Measurements from ENCODE around the gene CACNG8.

Gene CACNG8

DNA sequence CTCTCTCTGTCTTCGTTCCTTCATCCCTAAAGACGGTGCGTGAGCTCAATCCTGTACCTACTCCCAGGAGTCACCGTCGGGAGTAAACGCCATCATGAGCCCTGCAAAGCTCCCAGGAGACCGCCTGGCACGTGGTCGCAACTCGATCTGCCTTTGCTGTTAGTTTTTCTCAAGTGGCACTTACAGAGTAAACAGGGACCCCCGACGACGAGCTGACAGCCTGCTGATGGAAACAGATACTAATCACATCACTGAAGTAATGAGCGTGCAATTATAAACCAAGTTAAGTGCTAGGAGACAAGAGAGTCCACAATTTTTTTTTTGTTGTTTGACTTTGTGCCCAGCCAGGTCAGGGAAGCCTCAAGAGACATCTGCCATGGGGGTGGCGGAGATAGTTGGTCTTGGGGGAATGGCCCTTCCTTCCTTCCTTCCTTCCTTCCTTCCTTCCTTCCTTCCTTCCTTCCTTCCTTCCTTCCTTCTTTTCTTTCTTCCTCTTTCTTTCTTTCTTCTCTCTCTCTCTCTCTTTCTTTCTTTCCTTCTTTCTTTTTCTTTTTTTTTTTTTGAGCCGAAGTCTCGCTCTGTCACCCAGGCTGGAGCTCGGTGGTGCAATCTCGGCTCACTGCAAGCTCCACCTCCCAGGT lies 52.3 kb downstream of the CACNG8 start (continued):
- TF ChIP-seq, protein P1, sequence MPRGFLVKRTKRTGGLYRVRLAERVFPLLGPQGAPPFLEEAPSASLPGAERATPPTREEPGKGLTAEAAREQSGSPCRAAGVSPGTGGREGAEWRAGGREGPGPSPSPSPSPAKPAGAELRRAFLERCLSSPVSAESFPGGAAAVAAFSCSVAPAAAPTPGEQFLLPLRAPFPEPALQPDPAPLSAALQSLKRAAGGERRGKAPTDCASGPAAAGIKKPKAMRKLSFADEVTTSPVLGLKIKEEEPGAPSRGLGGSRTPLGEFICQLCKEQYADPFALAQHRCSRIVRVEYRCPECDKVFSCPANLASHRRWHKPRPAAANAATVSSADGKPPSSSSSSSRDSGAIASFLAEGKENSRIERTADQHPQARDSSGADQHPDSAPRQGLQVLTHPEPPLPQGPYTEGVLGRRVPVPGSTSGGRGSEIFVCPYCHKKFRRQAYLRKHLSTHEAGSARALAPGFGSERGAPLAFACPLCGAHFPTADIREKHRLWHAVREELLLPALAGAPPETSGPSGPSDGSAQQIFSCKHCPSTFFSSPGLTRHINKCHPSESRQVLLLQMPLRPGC (tag by site-specific recombination; IDR thresholded peaks at IDR 0.05): peak; percentile 69; the same call in 1 of the 2 replicates
- TF ChIP-seq ZNF274 (IDR thresholded peaks at IDR 0.05; ENCODE audit: low read length): no peak
- no peak for TF ChIP-seq ZNF274 (tag by site-specific recombination; IDR thresholded peaks at IDR 0.05; ENCODE audit: borderline replicate concordance)
- TF ChIP-seq ZNF785 (tag by site-specific recombination; IDR thresholded peaks at IDR 0.05): no peak
- peak; percentile 62; the same call in 1 of the 2 replicates for TF ChIP-seq TCF7L2 (IDR thresholded peaks at IDR 0.05; ENCODE audit: borderline replicate concordance, low read depth, low read length)
- no peak for TF ChIP-seq ZNF2 (tag by site-specific recombination; IDR thresholded peaks at IDR 0.05)
- no peak for TF ChIP-seq ZNF560 (tag by site-specific recombination; IDR thresholded peaks at IDR 0.05; ENCODE audit: borderline replicate concordance)
- no peak for TF ChIP-seq ZNF114 (tag by site-specific recombination; IDR thresholded peaks at IDR 0.05)
- no peak for TF ChIP-seq ZNF157 (tag by site-specific recombination; IDR thresholded peaks at IDR 0.05)
- TF ChIP-seq, protein P2, sequence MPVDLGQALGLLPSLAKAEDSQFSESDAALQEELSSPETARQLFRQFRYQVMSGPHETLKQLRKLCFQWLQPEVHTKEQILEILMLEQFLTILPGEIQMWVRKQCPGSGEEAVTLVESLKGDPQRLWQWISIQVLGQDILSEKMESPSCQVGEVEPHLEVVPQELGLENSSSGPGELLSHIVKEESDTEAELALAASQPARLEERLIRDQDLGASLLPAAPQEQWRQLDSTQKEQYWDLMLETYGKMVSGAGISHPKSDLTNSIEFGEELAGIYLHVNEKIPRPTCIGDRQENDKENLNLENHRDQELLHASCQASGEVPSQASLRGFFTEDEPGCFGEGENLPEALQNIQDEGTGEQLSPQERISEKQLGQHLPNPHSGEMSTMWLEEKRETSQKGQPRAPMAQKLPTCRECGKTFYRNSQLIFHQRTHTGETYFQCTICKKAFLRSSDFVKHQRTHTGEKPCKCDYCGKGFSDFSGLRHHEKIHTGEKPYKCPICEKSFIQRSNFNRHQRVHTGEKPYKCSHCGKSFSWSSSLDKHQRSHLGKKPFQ (tag by site-specific recombination; IDR thresholded peaks at IDR 0.05): no peak
- TF ChIP-seq GLIS1 (tag by site-specific recombination; IDR thresholded peaks at IDR 0.05): peak; percentile 99

DNA sequence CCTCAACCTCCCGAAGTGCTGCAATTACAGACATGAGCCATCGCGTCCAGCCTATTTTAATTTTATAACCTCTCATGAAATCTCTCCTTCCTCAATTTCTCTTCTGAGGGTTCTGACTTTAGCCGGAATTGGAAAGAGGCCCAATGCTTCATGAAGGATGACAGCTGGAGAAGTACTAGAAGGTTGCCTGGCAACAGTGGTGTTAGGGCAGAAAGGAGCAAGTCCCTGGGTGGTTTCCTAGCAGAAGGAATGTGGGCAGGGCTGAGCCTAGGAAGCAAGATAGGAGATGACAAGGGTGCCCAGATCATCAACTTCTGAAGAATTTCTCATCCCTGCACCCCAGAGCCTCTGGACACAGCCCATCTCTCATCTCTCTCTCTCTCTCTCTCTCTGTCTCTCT lies 54.5 kb downstream of the CACNG8 start:
- Histone ChIP-seq H3K9me3 (ENCODE audit: control insufficient read depth, insufficient read depth, low read depth, low read length) (no peaks in the 10 kb centered on the region), H3K36me3 (ENCODE audit: control insufficient read depth in 2 of 2, insufficient read depth in 1 of 2, low read length in 2 of 2) (no peaks in the 10 kb centered on the region), H3K4me1 (ENCODE audit: control insufficient read depth, insufficient read depth, low read length) (peaks cover 4% of the 10 kb centered on the region; the same call in 1 of the 2 replicates), H3K4me3 (ENCODE audit: low read depth, low read length) (no peak overlapping the region), H3K27ac (ENCODE audit: extremely low read depth, low read depth, low read length) (no peak overlapping the region)
- peak; percentile 61; the same call in 1 of the 2 replicates for TF ChIP-seq ZNF596 (tag by site-specific recombination; IDR thresholded peaks at IDR 0.05)
- TF ChIP-seq SETDB1 (IDR thresholded peaks at IDR 0.05; ENCODE audit: insufficient read length, low read length): peak; percentile 22
- no peak for TF ChIP-seq MZF1 (tag by site-specific recombination; IDR thresholded peaks at IDR 0.05; ENCODE audit: borderline replicate concordance)
- ChIA-PET CTCF (interaction anchor here (1.2 to 4.1 kb wide), 3 partner anchors 12 to 224 kb away, joined by 3 to 15 read pairs (median 4); no protein-coding TSS in a partner anchor), POLR2A (interaction anchor here (0.6 kb wide), 1 partner anchor 130 kb away, joined by 5 read pairs; no protein-coding TSS in a partner anchor)

DNA sequence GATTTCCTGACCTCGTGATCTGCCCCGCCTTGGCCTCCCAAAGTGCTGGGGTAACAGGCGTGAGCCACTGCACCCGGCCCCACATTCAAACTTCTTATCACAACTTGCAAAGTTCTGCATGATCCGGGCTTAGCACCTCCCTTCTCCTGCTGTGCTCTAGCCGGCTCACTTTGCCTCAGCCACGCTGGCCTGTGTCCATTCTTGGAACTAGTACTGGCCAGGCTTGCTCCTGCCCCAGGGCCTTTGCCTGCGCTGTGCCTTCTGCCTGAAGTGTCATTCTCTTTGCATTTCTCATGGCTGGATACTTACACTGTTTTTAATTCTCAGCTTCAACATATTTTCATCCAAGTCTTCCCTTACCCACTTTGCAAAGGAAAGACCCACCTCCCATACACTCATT lies 58.6 kb downstream of the CACNG8 start:
- POLR2A ChIA-PET: no interaction called here
- Histone ChIP-seq H3K36me3 (ENCODE audit: control insufficient read depth in 2 of 2, insufficient read depth in 1 of 2, low read length in 2 of 2) (no peaks in the 10 kb centered on the region), H3K4me3 (ENCODE audit: low read depth, low read length) (no peak overlapping the region), H3K27ac (ENCODE audit: extremely low read depth, low read depth, low read length) (no peak overlapping the region), H3K4me1 (ENCODE audit: control insufficient read depth, insufficient read depth, low read length) (no peaks in the 10 kb centered on the region), H3K9me3 (ENCODE audit: control insufficient read depth, insufficient read depth, low read depth, low read length) (no peaks in the 10 kb centered on the region)
- TF ChIP-seq ZNF202 (tag by site-specific recombination; IDR thresholded peaks at IDR 0.05; ENCODE audit: borderline replicate concordance): no peak
- TF ChIP-seq ZNF623 (tag by site-specific recombination; IDR thresholded peaks at IDR 0.05): peak; percentile 63
- TF ChIP-seq ZXDB (tag by site-specific recombination; IDR thresholded peaks at IDR 0.05): no peak
- no peak for TF ChIP-seq ZNF274 (IDR thresholded peaks at IDR 0.05; ENCODE audit: low read length)
- no peak for TF ChIP-seq ZNF274 (tag by site-specific recombination; IDR thresholded peaks at IDR 0.05; ENCODE audit: borderline replicate concordance)
- no peak for TF ChIP-seq ZNF155 (tag by site-specific recombination; IDR thresholded peaks at IDR 0.05)
- CTCF ChIA-PET: interaction anchor here (0.7 to 2.2 kb wide), 7 partner anchors 9 to 743 kb away, joined by 3 to 14 read pairs (median 4); no protein-coding TSS in a partner anchor

All from HEK293 (cell line).